Suprapubic skin (tissue), 4 donors: ENCODE results near the gene FEM1B. TPM values are rescaled to one million over a fixed set of nuclear protein-coding genes. Genes with fewer than 3 reads are reported as not detected.
"Not testable (repeated sequence)": the region's sequence is repeated elsewhere in the genome, so short reads cannot be mapped to it uniquely, and the experiment has no call there.

Experiments used
- DNase-seq, 2 donors: peaks; one replicate each; pipeline ENCODE4 v3.0.0-alpha.2; 2019; ENCODE audit warnings: low spot score in 2 of 2
- H3K27ac ChIP-seq: fragments of 200-600 bp; sonication (generic); one replicate; pipeline ENCODE4 v1.5.1; 2019
- H3K27me3 ChIP-seq: fragments of 200-600 bp; sonication (generic); one replicate; pipeline ENCODE4 v1.5.1; 2019
- H3K36me3 ChIP-seq: fragments of 200-600 bp; sonication (generic); one replicate; pipeline ENCODE4 v1.5.1; 2019
- H3K4me1 ChIP-seq: fragments of 200-600 bp; sonication (generic); one replicate; pipeline ENCODE4 v1.5.1; 2019
- H3K4me3 ChIP-seq: fragments of 200-600 bp; sonication (generic); one replicate; pipeline ENCODE4 v1.5.1; 2019; ENCODE audit warnings: mild to moderate bottlenecking
- H3K9me3 ChIP-seq: fragments of 200-600 bp; sonication (generic); one replicate; pipeline ENCODE4 v1.5.1; 2019
- EP300 ChIP-seq: sonication (generic); formaldehyde crosslinking; IDR thresholded peaks from one replicate; pipeline ENCODE4 v1.6.1; 2017; ENCODE audit warnings: antibody characterized with exemption
- POLR2A ChIP-seq, 2 donors: fragments of 450-650 bp; IDR thresholded peaks; one replicate each; pipeline ENCODE4 v1.6.1; 2017; ENCODE audit warnings: antibody characterized with exemption in 2 of 2, mild to moderate bottlenecking in 2 of 2, moderate library complexity in 2 of 2
- POLR2AphosphoS5 ChIP-seq, 3 donors: sonication (generic); formaldehyde crosslinking; IDR thresholded peaks; one replicate each; pipeline ENCODE4 v1.6.1; 2017; ENCODE audit warnings: antibody characterized with exemption in 3 of 3
- WGBS: methylation state at CpG from one replicate; pipeline ENCODE4 v1.1.5; 2018; 5-methylcytosine and 5-hydroxymethylcytosine counted together
- total RNA-seq, 4 donors: library from RNA; depleted of rRNA; stranded (reverse); fragments of >200 nt; gene quantifications; one replicate each; pipeline ENCODE4 v1.1.0, GENCODE V29; 2016
- TF ChIP-seq, protein P1 (sequence below), 2 donors: fragments of 200-600 bp in 1 of 2; fragments of 450-650 bp in 1 of 2; sonication (generic) in 1 of 2; IDR thresholded peaks; one replicate each; pipeline ENCODE4 v1.5.1; 2016 to 2019; ENCODE audit warnings: antibody characterized with exemption in 2 of 2, mild to moderate bottlenecking in 1 of 2, moderate library complexity in 1 of 2

The FEM1B gene
- total RNA-seq, 4 donors from 2014 or later = 56.3 to 89.6 (median 63.8) TPM

DNA sequence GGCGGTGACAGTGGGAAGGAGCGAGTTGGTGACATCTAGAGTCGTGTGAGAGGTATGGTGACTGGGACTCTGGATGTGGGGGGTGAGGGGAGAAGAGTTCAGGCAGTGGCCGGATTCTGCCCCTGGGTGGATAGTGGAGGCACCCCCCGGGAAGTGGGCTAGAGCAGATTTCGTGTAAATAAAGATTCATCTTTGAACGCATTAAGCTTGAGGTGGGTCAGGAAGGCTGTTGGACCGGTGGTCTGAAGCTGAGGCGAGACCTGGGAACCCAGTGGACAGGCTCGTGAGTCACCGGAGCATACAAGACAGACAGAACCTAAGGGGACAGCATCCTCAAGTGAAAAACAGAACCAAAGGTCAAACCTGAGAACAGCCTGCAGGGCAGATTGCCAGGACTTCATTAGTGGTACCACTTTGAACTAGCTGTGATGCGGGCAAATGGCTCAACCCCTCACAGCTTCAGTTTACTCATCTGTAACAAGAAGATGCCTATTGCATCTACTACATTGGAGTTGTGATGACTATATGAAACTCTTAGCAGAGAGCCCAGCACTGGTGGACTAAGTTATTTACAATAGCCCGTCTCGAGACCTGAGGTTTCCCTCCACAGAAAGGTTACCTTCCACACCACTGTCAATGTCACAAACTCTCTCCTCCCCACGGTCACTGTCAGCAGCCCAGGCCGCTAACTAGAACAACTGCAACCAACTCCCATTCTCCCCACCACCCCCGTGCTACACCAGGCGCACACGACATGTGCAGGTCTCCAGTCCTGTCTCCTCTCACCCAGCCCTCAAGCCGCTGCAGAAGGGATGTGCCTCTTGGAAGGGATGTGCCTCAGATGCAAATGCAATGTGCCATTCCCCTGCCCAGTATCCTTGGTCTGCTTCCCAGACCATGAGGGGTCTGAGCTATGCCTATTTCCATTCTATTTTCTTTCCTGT is 47.1 kb upstream of the FEM1B start:
- H3K9me3 ChIP-seq = no peaks in the 10 kb centered on the region
- peaks cover 28% of the 10 kb centered on the region for H3K4me1 ChIP-seq
- TF ChIP-seq, protein P1, sequence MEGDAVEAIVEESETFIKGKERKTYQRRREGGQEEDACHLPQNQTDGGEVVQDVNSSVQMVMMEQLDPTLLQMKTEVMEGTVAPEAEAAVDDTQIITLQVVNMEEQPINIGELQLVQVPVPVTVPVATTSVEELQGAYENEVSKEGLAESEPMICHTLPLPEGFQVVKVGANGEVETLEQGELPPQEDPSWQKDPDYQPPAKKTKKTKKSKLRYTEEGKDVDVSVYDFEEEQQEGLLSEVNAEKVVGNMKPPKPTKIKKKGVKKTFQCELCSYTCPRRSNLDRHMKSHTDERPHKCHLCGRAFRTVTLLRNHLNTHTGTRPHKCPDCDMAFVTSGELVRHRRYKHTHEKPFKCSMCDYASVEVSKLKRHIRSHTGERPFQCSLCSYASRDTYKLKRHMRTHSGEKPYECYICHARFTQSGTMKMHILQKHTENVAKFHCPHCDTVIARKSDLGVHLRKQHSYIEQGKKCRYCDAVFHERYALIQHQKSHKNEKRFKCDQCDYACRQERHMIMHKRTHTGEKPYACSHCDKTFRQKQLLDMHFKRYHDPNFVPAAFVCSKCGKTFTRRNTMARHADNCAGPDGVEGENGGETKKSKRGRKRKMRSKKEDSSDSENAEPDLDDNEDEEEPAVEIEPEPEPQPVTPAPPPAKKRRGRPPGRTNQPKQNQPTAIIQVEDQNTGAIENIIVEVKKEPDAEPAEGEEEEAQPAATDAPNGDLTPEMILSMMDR (IDR thresholded peaks at IDR 0.05) = no peak
- 57% methylated on average over 20 of the region's 20 CpGs for WGBS
- no peaks in the 10 kb centered on the region for H3K27me3 ChIP-seq
- no peaks in the 10 kb centered on the region for H3K36me3 ChIP-seq
- peak overlapping the region; percentile 89 for H3K27ac ChIP-seq
- peak overlapping the region; percentile 98 for H3K4me3 ChIP-seq
- peak; percentile 69 to 75 for DNase-seq

- Histone ChIP-seq H3K4me1 (peaks cover 28% of the 10 kb centered on the region), H3K9me3 (no peaks in the 10 kb centered on the region), H3K36me3 (no peaks in the 10 kb centered on the region), H3K27me3 (no peaks in the 10 kb centered on the region), H3K27ac (no peak overlapping the region), H3K4me3 (no peak overlapping the region)
- DNase-seq = peak; percentile 55 to 58
- TF ChIP-seq, protein P1 (IDR thresholded peaks at IDR 0.05) = no peak
- no peak for TF ChIP-seq POLR2A (IDR thresholded peaks at IDR 0.05)
- no peak for TF ChIP-seq POLR2AphosphoS5 (IDR thresholded peaks at IDR 0.05)
- TF ChIP-seq EP300 = no peak
- 84% methylated on average over 9 of the region's 9 CpGs for WGBS
Observed at GRCh38 chr15:68231102-68231818, 46.3 kb upstream of the FEM1B start.

DNA sequence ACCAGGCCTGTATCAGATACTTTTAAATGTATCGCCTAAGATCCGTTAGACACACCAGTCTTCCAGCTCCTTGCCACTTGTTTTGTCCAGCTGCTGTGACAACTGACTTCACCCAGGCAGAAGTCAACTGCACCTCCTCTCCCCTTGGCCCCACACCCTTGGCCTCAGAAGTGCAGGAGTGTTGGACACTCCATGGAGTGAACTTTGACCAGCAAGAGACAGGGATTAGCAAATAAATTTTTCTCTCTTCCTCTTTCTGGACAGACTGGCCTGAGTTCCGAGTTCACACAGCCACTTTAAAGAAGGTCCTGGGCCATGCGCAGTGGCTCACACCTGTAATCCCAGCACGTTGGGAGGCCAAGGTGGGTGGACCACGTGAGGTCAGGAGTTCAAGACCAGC is 45.1 kb upstream of the FEM1B start:
- Histone ChIP-seq H3K27me3 (no peaks in the 10 kb centered on the region), H3K9me3 (no peaks in the 10 kb centered on the region), H3K4me3 (no peak overlapping the region), H3K36me3 (no peaks in the 10 kb centered on the region), H3K4me1 (peaks cover 28% of the 10 kb centered on the region), H3K27ac (no peak overlapping the region)
- DNase-seq = peak in 1 of 2 donors; percentile 44
- no peak for TF ChIP-seq POLR2AphosphoS5 (IDR thresholded peaks at IDR 0.05)
- no peak for TF ChIP-seq POLR2A (IDR thresholded peaks at IDR 0.05)
- TF ChIP-seq, protein P1 (IDR thresholded peaks at IDR 0.05) = no peak
- no peak for TF ChIP-seq EP300
- WGBS = 83% methylated on average over 6 of the region's 6 CpGs

- peaks cover 23% of the 10 kb centered on the region for H3K4me1 ChIP-seq
- H3K4me3 ChIP-seq = no peak overlapping the region
- no peak overlapping the region for H3K27ac ChIP-seq
- no peaks in the 10 kb centered on the region for H3K27me3 ChIP-seq
- TF ChIP-seq POLR2AphosphoS5 (IDR thresholded peaks at IDR 0.05) (no peak), EP300 (no peak), POLR2A (IDR thresholded peaks at IDR 0.05) (no peak)
- TF ChIP-seq, protein P1 (IDR thresholded peaks at IDR 0.05) = no peak
- no peaks in the 10 kb centered on the region for H3K36me3 ChIP-seq
- no peaks in the 10 kb centered on the region for H3K9me3 ChIP-seq
- DNase-seq = peak in 1 of 2 donors; percentile 24
- 83% methylated on average over 6 of the region's 6 CpGs for WGBS
Observed at GRCh38 chr15:68232937-68233336, 44.6 kb upstream of the FEM1B start.

- H3K9me3 ChIP-seq = no peaks in the 10 kb centered on the region
Observed at GRCh38 chr15:68234060-68234459, 43.5 kb upstream of the FEM1B start.

DNA sequence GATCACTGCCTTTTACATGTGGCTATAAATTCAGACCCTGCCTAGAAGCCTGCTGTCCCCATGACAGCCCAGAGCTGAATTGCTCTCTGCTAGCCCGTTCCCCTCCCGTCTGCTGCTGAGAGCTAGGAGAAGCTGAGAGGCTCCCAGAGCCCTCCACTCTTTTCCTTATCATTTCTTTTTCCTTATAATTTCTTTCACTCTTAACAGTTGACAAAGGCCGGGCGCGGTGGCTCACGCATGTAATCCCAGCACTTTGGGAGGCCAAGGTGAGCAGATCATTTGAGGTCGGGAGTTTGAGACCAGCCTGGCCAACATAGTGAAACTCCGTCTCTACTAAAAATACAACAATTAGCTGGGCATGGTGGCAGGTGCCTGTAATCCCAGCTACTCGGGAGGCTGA is 43.0 kb upstream of the FEM1B start:
- WGBS = 96% methylated on average over 9 of the region's 9 CpGs
- H3K36me3 ChIP-seq, H3K4me3 ChIP-seq, H3K9me3 ChIP-seq, H3K27ac ChIP-seq, H3K27me3 ChIP-seq: not testable (repeated sequence)
- peaks cover 11% of the 10 kb centered on the region for H3K4me1 ChIP-seq
- DNase-seq = peak in 1 of 2 donors; percentile 49

More at GRCh38 chr15:68234060-68234459, 43.5 kb upstream of the FEM1B start:
- whole genome bisulfite sequencing = 77% methylated on average over 5 of the region's 6 CpGs
- DNase-seq = peak; percentile 29 to 49
- Histone ChIP-seq H3K27ac (no peak overlapping the region), H3K36me3 (no peaks in the 10 kb centered on the region), H3K4me3 (no peak overlapping the region), H3K27me3 (no peaks in the 10 kb centered on the region), H3K4me1 (peaks cover 12% of the 10 kb centered on the region)
- no peak for TF ChIP-seq POLR2AphosphoS5 (IDR thresholded peaks at IDR 0.05)
- no peak for TF ChIP-seq EP300
- TF ChIP-seq, protein P1 (IDR thresholded peaks at IDR 0.05) = no peak
- TF ChIP-seq POLR2A (IDR thresholded peaks at IDR 0.05) = no peak
